Adipocyte (in vitro differentiated cells): Measurements from ENCODE around the gene ZMIZ1.

Experiments used
- DNase-seq: peaks from one replicate; pipeline ENCODE4 v3.0.0-alpha.2; 2015; ENCODE audit warnings: low read depth
- H3K27me3 ChIP-seq: replicated peaks from 2 replicates; pipeline ENCODE4 v1.7.0; 2013; ENCODE audit warnings: mild to moderate bottlenecking, low read length, moderate library complexity; ENCODE audit not compliant: control insufficient read depth, insufficient read depth
- H3K36me3 ChIP-seq: 2 replicates; pipeline ENCODE4 v1.7.0; 2013; ENCODE audit warnings: low read length, mild to moderate bottlenecking, moderate library complexity; ENCODE audit not compliant: control insufficient read depth, insufficient read depth, severe bottlenecking
- H3K4me1 ChIP-seq: 2 replicates; pipeline ENCODE4 v1.7.0; 2013; ENCODE audit warnings: mild to moderate bottlenecking, low read length, moderate library complexity; ENCODE audit not compliant: control insufficient read depth, insufficient read depth
- H3K4me3 ChIP-seq: 2 replicates; pipeline ENCODE4 v1.7.0; 2013; ENCODE audit warnings: mild to moderate bottlenecking, low read length, moderate library complexity
- H3K9ac ChIP-seq: 2 replicates; pipeline ENCODE4 v1.7.0; 2013; ENCODE audit warnings: mild to moderate bottlenecking, low read length, moderate library complexity
- H3K9me3 ChIP-seq: 2 replicates; pipeline ENCODE4 v1.7.0; 2013; ENCODE audit warnings: mild to moderate bottlenecking, low read length, moderate library complexity; ENCODE audit not compliant: control insufficient read depth

Gene ZMIZ1

DNA sequence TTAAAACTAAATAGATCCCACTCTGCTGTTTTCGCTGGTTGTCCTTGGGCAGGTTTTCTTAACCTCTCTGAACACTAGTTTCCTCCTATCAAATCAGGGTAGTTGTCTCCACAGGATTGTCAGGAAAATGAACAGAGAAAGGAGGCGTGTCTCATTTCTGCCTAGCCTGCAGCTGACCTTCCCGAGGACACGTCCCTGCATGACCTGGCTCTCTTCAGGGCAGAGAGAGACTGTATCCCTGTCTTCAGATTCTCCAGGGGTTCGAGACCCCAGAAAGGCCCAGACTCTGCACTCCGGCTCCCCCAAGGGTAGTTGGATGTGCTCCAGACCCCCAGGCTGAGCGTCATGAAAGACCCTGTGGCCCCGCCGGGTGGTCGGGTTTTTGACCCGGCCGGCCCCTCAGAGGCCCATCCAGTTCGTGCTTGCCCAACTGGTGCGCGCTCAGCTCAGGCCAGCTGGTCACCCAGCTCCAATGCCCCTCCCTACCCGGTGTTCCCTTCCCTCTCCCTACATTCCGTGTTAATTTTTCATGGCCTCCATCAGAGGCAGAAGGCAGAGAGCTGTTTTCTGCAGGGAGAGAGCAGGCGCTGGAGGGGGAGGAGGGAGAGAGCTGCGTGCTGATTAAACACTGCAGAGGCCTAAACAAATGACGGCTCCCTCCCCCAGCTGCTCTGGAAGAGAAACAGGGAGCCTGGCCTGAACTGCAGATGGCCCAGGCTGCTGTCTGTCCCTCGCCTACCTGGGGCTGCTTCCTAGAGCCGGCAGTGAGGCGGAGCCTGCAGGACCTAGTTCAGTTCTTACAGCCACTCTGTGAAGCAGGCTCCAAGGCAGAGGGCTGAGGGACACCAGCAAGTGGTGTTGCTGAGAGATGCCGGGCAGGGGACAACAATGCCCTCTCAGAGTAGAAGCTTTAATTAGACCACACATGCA is 192.3 kb downstream of the ZMIZ1 start:
- peak; percentile 42 for DNase-seq
- peaks cover 44% of the 10 kb centered on the region for H3K36me3 ChIP-seq
- peaks cover 23% of the 10 kb centered on the region for H3K4me1 ChIP-seq
- no peak overlapping the region for H3K9ac ChIP-seq
- no peaks in the 10 kb centered on the region for H3K9me3 ChIP-seq
- H3K27me3 ChIP-seq: no peaks in the 10 kb centered on the region
- H3K4me3 ChIP-seq: no peak overlapping the region

- Histone ChIP-seq H3K9ac (no peak overlapping the region), H3K36me3 (peaks cover 36% of the 10 kb centered on the region), H3K4me3 (no peak overlapping the region), H3K27me3 (no peaks in the 10 kb centered on the region), H3K9me3 (no peaks in the 10 kb centered on the region), H3K4me1 (peaks cover 34% of the 10 kb centered on the region)
- no peak for DNase-seq
Measured at GRCh38 chr10:79262131-79262530, 193.4 kb downstream of the ZMIZ1 start.

DNA sequence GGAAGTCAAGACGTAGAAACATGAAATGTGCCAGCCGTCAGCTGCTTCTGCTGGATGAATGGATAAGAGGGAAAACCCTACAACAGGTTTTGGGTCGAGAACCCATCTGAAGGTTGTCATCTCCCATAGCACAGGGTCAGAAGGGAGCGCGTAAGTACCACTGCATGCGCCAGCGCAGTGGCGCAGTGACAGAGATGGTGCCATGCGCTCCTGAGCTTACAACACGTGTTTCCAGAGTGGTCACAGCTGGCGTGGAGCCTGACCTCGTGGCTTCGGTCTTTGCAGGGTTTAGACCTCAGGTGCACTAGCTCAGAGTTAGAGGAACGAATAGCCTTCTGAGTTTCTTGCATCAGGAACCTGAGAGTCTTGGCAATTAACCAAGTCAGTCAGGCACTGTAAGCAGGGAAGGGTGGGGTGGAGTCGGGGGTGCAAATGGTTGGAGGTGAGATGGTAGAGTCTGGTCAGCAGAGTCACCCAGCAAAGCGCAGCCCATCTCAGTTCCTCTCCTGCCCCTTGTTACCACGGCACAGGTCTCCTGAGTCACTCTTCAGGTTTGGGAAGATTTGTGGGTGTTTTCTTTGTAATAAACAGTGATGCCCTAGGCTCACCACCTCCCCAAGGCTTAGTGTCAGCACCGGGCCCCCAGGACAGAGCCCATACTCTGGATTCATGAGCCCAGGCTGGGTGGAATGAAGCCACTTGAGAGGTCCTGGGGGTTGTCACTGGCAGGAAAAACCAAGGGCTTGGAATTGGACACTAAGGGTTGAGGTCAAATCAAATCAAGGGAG is 194.4 kb downstream of the ZMIZ1 start:
- H3K9me3 ChIP-seq: no peaks in the 10 kb centered on the region
- H3K36me3 ChIP-seq: peaks cover 32% of the 10 kb centered on the region

GRCh38 chr10:79263939-79264338 is 195.2 kb downstream of the ZMIZ1 start:
- peaks cover 52% of the 10 kb centered on the region for H3K4me1 ChIP-seq
- no peaks in the 10 kb centered on the region for H3K27me3 ChIP-seq
- no peak overlapping the region for H3K9ac ChIP-seq
- H3K4me3 ChIP-seq: no peak overlapping the region
- DNase-seq: no peak
- peaks cover 25% of the 10 kb centered on the region for H3K36me3 ChIP-seq
- no peaks in the 10 kb centered on the region for H3K9me3 ChIP-seq

More for the DNA sequence above, 194.4 kb downstream of the ZMIZ1 start:
- peaks cover 44% of the 10 kb centered on the region for H3K4me1 ChIP-seq
- H3K27me3 ChIP-seq: no peaks in the 10 kb centered on the region
- H3K4me3 ChIP-seq: no peak overlapping the region
- no peak for DNase-seq
- no peak overlapping the region for H3K9ac ChIP-seq

DNA sequence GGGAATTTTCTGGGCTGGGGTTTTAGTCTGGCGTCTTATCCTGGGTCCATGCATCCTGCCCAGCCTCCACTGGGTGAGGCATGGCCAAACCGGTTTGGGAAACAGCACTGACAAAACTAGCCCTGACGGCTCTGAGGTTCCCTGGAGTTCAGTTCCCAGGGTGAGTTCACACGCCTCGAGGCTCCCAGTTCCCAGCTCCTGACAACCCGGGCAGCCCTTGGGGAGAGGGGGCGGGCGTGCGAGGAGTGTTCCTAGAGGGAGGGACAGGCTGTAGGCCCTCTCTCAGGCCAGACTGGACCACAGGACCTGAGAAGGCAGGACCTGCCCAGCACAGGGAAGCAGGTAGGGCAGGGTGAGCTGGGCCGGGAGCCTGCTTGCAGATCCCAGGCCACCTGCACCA is 196.2 kb downstream of the ZMIZ1 start:
- DNase-seq: no peak
- H3K9ac ChIP-seq: no peak overlapping the region
- no peak overlapping the region for H3K4me3 ChIP-seq
- no peaks in the 10 kb centered on the region for H3K27me3 ChIP-seq
- H3K4me1 ChIP-seq: peaks cover 53% of the 10 kb centered on the region
- H3K9me3 ChIP-seq: no peaks in the 10 kb centered on the region
- H3K36me3 ChIP-seq: peaks cover 27% of the 10 kb centered on the region

DNA sequence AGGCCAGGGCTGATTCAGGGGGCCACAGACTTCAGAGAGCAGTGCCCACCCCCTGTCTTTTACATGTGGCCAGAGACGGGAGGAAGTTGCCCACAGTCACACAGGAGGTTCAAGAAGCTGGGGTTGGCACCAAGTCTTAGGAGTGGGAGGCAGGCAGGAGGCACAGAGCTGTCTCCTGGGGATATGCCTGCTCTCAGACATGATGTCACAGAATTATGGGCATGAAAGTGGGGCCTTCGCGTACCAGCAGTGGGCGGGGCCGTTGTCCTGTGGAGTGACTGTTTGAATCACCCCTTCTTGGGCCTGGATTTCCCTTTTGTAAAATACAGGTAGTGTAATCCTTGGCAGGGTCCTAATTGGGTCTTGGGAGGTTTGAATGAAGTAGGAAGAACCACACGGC is 197.3 kb downstream of the ZMIZ1 start:
- DNase-seq: peak; percentile 19
- H3K27me3 ChIP-seq: no peaks in the 10 kb centered on the region
- H3K4me1 ChIP-seq: peaks cover 47% of the 10 kb centered on the region
- no peaks in the 10 kb centered on the region for H3K9me3 ChIP-seq
- peaks cover 38% of the 10 kb centered on the region for H3K36me3 ChIP-seq
- no peak overlapping the region for H3K4me3 ChIP-seq
- peak overlapping the region; percentile 37 for H3K9ac ChIP-seq

DNA sequence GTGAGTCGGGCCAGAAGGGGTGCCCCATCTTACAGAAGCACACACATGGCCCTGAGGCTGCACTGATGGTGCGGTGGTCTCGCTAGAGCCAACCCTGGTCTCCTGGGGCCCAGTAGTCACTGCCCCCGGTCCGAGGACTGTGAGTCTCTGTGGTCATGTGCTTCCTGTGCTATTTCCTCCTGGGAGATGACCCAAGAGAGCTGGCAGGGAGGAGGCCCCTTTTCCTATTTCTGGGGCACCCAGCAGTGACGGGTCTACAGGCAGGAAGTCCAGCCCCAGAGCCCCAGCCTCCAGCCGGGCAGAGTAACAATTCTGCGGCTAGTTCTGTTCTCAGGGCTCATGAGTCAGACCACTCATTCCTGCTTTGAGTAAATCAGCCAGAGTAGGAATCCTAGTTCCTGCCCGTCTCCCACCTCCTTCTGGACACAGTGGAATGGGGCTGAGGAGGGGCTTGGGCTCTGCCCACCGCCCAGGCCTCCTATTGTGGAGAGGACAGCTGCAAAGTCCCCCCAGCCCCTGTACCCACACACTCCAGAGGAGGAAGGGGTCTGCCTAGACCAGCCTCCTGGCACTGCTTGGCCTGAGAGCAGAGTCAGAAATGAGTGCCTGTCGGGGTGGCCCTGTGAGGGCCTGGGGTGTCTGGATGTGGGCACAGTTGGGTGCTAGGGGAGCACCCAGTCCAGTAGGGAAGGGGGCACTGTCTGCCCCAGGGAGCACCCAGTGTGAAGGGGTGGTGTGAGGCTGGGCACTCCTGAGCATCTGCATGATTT is 198.0 kb downstream of the ZMIZ1 start:
- Histone ChIP-seq H3K36me3 (peaks cover 40% of the 10 kb centered on the region), H3K4me3 (no peak overlapping the region), H3K9ac (peak overlapping the region; percentile 59), H3K27me3 (no peaks in the 10 kb centered on the region), H3K4me1 (peaks cover 40% of the 10 kb centered on the region), H3K9me3 (no peaks in the 10 kb centered on the region)
- peak; percentile 91 for DNase-seq

- no peak for DNase-seq
- Histone ChIP-seq H3K27me3 (no peaks in the 10 kb centered on the region), H3K9me3 (no peaks in the 10 kb centered on the region), H3K36me3 (peaks cover 43% of the 10 kb centered on the region), H3K4me1 (peaks cover 38% of the 10 kb centered on the region), H3K9ac (peak overlapping the region; percentile 59), H3K4me3 (no peak overlapping the region)
Measured at GRCh38 chr10:79267499-79267898, 198.7 kb downstream of the ZMIZ1 start.

DNA sequence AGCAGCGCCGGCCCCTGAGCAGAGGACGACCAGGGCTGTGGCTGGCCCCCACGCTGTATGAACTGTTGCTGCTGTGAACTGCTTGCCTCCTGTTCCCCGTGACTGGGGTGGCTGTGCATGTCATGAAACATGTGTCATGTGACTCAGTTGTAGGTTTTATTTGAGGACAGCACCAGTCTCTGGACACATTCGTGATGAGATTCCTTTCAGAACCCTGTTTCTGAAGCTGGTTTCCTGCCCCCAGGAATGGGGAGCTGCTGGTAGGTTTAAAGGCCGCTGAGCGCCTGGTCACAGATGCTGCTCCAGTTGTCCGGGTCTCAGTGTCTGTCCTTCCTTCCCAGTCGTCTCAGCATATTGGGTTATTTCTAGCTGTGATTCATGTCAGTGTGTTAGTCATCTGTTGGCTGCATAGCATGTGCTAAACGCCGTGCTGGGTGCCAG is 199.4 kb downstream of the ZMIZ1 start:
- peaks cover 40% of the 10 kb centered on the region for H3K4me1 ChIP-seq
- H3K9me3 ChIP-seq: no peaks in the 10 kb centered on the region
- peak; percentile 54 for DNase-seq
- H3K27me3 ChIP-seq: no peaks in the 10 kb centered on the region
- peak overlapping the region; percentile 52 for H3K9ac ChIP-seq
- peaks cover 38% of the 10 kb centered on the region for H3K36me3 ChIP-seq
- H3K4me3 ChIP-seq: no peak overlapping the region

GRCh38 chr10:79268742-79269141 is 200.0 kb downstream of the ZMIZ1 start:
- peak; percentile 13 for DNase-seq
- Histone ChIP-seq H3K27me3 (no peaks in the 10 kb centered on the region), H3K4me1 (peaks cover 45% of the 10 kb centered on the region)

DNA sequence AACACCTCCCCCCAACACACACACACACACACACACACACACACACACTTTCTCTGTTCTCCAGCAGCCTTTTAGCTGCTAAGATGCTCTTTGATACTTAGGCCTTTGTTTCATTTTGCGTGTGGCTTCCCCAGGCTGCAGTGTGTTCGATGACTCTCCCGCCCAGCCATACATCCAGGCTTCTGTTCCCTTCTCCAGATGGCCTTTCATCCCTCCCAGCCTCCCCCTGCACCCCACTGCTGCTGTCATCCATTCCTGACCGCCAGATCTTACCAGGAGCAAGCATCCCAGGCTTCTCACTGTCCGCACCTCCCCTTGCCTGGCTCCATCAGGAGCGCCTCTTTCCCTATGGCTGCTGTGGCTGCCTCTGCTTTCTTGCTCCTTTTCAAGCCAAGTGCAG is 200.7 kb downstream of the ZMIZ1 start:
- H3K9ac ChIP-seq: no peak overlapping the region
- H3K36me3 ChIP-seq: peaks cover 32% of the 10 kb centered on the region
- peaks cover 52% of the 10 kb centered on the region for H3K4me1 ChIP-seq
- no peaks in the 10 kb centered on the region for H3K27me3 ChIP-seq
- DNase-seq: no peak
- H3K9me3 ChIP-seq: no peaks in the 10 kb centered on the region
- H3K4me3 ChIP-seq: no peak overlapping the region

More at GRCh38 chr10:79268742-79269141, 200.0 kb downstream of the ZMIZ1 start:
- Histone ChIP-seq H3K36me3 (peaks cover 34% of the 10 kb centered on the region), H3K9me3 (no peaks in the 10 kb centered on the region), H3K4me3 (no peak overlapping the region), H3K9ac (no peak overlapping the region)
